Caco-2 (cell line): Measurements from ENCODE around the gene EVA1A. TPM values are rescaled to one million over a fixed set of nuclear protein-coding genes. Genes with fewer than 3 reads are reported as not detected.

Experiments
- BruUV-seq: library from RNA; stranded (reverse); fragments of 400-500 nt; replicated peaks from 2 replicates; lab custom pipeline; 2021; lab: Mats Ljungman, UMichigan
- CTCF ChIA-PET: fragments of 300-600 bp; sonication (Branson Sonifier 250); formaldehyde crosslinking; loops from one replicate; lab custom pipeline; 2022; ENCODE audit warnings: antibody characterized with exemption; lab: Charles Lee
- POLR2A ChIA-PET: fragments of 300-600 bp; sonication (Branson Sonifier 250); formaldehyde crosslinking; loops from one replicate; lab custom pipeline; 2022; ENCODE audit warnings: antibody characterized with exemption; lab: Charles Lee
- DNase-seq, 2 experiments: peaks; one replicate each; pipeline versions ENCODE4 v3.0.0 to v3.0.0-alpha.2; 2020 to 2022
- H3K27me3 ChIP-seq: replicated peaks from 2 replicates; pipeline ENCODE4 v1.6.0; 2011; ENCODE audit warnings: low read length; ENCODE audit not compliant: control insufficient read depth, insufficient read depth
- H3K36me3 ChIP-seq: 2 replicates; pipeline ENCODE4 v1.5.1; 2011; ENCODE audit warnings: low read length; ENCODE audit not compliant: control insufficient read depth, insufficient read depth
- H3K4me1 ChIP-seq: fragments of 250-450 bp; sonication (Bioruptor Pico); 2 replicates; pipeline ENCODE4 v1.5.1; 2020; ENCODE audit warnings: mild to moderate bottlenecking
- H3K4me3 ChIP-seq: 2 replicates; pipeline ENCODE4 v1.5.1; 2011; ENCODE audit warnings: low read depth, mild to moderate bottlenecking, control low read depth, low read length
- H3K9me3 ChIP-seq: fragments of 250-450 bp; sonication (Bioruptor Pico); 2 replicates; pipeline ENCODE4 v1.5.1; 2020; ENCODE audit warnings: mild to moderate bottlenecking, moderate library complexity
- H3K27ac Mint-ChIP-seq: one replicate; pipeline ENCODE4 v1.8.0; 2022; ENCODE audit warnings: mixed read lengths; ENCODE audit not compliant: unreplicated experiment
- H3K27me3 Mint-ChIP-seq: one replicate; pipeline ENCODE4 v1.8.0; 2022; ENCODE audit warnings: mixed read lengths; ENCODE audit not compliant: insufficient read depth, unreplicated experiment
- H3K36me3 Mint-ChIP-seq: one replicate; pipeline ENCODE4 v1.8.0; 2022; ENCODE audit warnings: mild to moderate bottlenecking, mixed read lengths; ENCODE audit not compliant: insufficient read depth, unreplicated experiment
- H3K4me1 Mint-ChIP-seq: one replicate; pipeline ENCODE4 v1.8.0; 2022; ENCODE audit warnings: low read depth, mixed read lengths; ENCODE audit not compliant: unreplicated experiment
- H3K4me3 Mint-ChIP-seq: one replicate; pipeline ENCODE4 v1.8.0; 2022; ENCODE audit warnings: mild to moderate bottlenecking, moderate library complexity, mixed read lengths; ENCODE audit not compliant: unreplicated experiment
- H3K9me3 Mint-ChIP-seq: one replicate; pipeline ENCODE4 v1.8.0; 2022; ENCODE audit warnings: mixed read lengths; ENCODE audit not compliant: unreplicated experiment
- intact Hi-C: fragments of 100-400 bp; cut with micrococcal nuclease; formaldehyde crosslinking; loops from one replicate; pipeline ENCODE4 v1.10.0; 2022; ENCODE audit not compliant: unreplicated experiment
- total RNA-seq: library from RNA; stranded (reverse); gene quantifications from 2 replicates; pipeline ENCODE4 v1.2.3, GENCODE V29; 2022
- TF ChIP-seq, protein P1 (sequence below), 2 experiments: fragments of 200-600 bp in 1 of 2; IDR thresholded peaks; 1 replicate in 1 of 2; 2 replicates in 1 of 2; pipeline versions ENCODE4 v1.5.1 to v1.8.0; 2011 to 2022; ENCODE audit warnings: antibody characterized with exemption in 1 of 2, control low read depth in 1 of 2, inconsistent platforms in 1 of 2, low read depth in 1 of 2, low read length in 1 of 2, mild to moderate bottlenecking in 1 of 2, moderate library complexity in 1 of 2; ENCODE audit not compliant: insufficient read depth in 1 of 2, severe bottlenecking in 1 of 2, unreplicated experiment in 1 of 2

EVA1A gene
- total RNA-seq, 1 experiment from 2014 or later, result 0.25 TPM

DNA sequence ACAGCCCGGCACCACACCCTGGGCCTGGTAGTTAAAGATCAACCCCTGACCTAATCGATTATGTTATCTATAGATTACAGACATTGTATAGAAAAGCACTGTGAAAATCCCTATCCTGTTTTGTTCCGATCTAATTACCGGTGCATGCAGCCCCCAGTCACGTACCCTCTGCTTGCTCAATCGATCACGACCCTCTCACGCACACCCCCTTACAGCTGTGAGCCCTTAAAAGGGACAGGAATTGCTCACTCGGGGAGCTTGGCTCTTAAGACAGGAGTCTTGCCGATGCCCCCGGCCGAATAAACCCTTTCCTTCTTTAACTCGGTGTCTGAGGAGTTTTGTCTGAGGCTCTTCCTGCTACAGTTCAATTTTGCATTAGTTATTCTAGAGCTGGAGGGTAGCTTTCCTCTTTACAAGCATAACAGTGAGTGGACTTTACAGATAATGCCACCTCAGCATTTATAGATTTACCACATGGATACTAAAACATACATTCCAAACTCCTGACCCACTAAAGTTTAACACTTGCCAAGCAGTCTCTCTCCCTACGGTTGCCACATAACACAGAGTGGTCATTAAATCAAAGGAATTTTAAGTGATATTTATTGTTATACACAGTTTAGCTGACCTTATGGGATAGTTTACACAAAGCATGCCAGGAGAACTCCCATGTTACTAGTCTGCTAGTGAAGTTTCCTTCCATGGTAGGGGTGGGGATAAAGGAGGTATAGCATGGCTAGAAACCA, 101.0 kb downstream of the EVA1A start:
- Histone ChIP-seq H3K4me1 (no peaks in the 10 kb centered on the region), H3K27me3 (no peaks in the 10 kb centered on the region), H3K36me3 (no peaks in the 10 kb centered on the region), H3K9me3 (no peaks in the 10 kb centered on the region), H3K4me3 (no peak overlapping the region)
- POLR2A ChIA-PET, result no interaction called here
- Mint-ChIP-seq H3K4me1 (no peaks in the 10 kb centered on the region), H3K27ac (no peak overlapping the region), H3K27me3 (peaks cover 16% of the 10 kb centered on the region), H3K36me3 (no peaks in the 10 kb centered on the region), H3K4me3 (no peak overlapping the region), H3K9me3 (no peaks in the 10 kb centered on the region)
- no peak for DNase-seq
- intact Hi-C loops, result loop anchor here (5.0 kb wide), 1 partner anchor 103 kb away; the partner anchor contains the start of gene EVA1A
- CTCF ChIA-PET, result interaction anchor here (1.0 to 1.1 kb wide), 2 partner anchors 145 to 168 kb away, joined by 3 read pairs; no protein-coding TSS in a partner anchor
- no TSS peak for BruUV-seq
- TF ChIP-seq, protein P1, sequence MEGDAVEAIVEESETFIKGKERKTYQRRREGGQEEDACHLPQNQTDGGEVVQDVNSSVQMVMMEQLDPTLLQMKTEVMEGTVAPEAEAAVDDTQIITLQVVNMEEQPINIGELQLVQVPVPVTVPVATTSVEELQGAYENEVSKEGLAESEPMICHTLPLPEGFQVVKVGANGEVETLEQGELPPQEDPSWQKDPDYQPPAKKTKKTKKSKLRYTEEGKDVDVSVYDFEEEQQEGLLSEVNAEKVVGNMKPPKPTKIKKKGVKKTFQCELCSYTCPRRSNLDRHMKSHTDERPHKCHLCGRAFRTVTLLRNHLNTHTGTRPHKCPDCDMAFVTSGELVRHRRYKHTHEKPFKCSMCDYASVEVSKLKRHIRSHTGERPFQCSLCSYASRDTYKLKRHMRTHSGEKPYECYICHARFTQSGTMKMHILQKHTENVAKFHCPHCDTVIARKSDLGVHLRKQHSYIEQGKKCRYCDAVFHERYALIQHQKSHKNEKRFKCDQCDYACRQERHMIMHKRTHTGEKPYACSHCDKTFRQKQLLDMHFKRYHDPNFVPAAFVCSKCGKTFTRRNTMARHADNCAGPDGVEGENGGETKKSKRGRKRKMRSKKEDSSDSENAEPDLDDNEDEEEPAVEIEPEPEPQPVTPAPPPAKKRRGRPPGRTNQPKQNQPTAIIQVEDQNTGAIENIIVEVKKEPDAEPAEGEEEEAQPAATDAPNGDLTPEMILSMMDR (IDR thresholded peaks at IDR 0.05; ENCODE audit: insufficient read depth in 1 of 2, low read depth in 1 of 2, low read length in 1 of 2, severe bottlenecking in 1 of 2, unreplicated experiment in 1 of 2), result no peak

DNA sequence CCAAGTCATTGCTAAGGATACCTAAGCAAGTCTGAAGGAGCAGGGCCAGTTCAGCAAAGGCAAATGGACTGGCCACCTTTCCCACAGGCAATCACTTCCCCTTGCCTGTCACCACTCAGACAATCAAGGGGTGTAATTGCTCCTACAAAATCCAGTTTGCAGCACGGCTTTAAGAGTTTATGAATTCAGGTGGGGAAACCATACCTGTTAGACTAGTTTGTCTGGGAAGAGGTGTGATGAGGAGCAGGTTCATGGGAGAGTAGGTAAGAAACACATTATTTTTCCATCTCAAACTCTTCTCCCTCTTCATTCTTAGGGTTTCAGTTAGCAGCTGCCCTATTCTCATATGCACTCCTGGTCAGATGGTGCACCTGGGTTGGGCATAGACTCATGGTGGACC, 102.5 kb downstream of the EVA1A start:
- Histone ChIP-seq H3K4me1 (no peaks in the 10 kb centered on the region), H3K27me3 (no peaks in the 10 kb centered on the region), H3K36me3 (no peaks in the 10 kb centered on the region), H3K9me3 (no peaks in the 10 kb centered on the region), H3K4me3 (no peak overlapping the region)
- Mint-ChIP-seq H3K4me1 (no peaks in the 10 kb centered on the region), H3K36me3 (no peaks in the 10 kb centered on the region), H3K27ac (no peak overlapping the region), H3K9me3 (no peaks in the 10 kb centered on the region), H3K4me3 (no peak overlapping the region), H3K27me3 (peaks cover 10% of the 10 kb centered on the region)
- CTCF ChIA-PET, result no interaction called here
- TF ChIP-seq, protein P1 (IDR thresholded peaks at IDR 0.05; ENCODE audit: insufficient read depth in 1 of 2, low read depth in 1 of 2, low read length in 1 of 2, severe bottlenecking in 1 of 2, unreplicated experiment in 1 of 2), result no peak
- BruUV-seq, result no TSS peak
- no peak for DNase-seq
- POLR2A ChIA-PET, result interaction anchor here (0.6 kb wide), 1 partner anchor 573 kb away, joined by 3 read pairs; no protein-coding TSS in a partner anchor
- intact Hi-C loops, result no loop called here

DNA sequence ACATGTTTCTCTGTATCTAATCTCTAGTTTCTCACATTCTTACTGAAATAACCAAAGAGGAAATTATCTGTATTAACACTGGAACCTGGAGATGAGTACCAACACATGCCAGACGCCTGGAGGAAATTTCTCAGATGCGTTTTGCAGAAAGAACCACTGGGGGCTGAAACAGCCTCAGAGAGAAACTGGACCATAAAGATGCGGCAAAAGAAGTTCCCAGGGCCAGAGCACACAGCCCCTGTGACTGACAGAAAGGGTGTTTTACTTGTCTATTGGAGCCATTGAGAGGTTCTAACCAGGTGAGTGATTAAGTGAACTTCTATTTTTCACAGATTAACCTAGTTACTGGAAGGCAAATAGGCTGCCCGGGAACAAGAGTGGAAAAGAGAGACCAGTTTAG, 103.9 kb downstream of the EVA1A start:
- H3K4me1 ChIP-seq, result no peaks in the 10 kb centered on the region
- no peaks in the 10 kb centered on the region for H3K36me3 ChIP-seq
- Mint-ChIP-seq H3K9me3 (no peaks in the 10 kb centered on the region), H3K27me3 (peaks cover 5% of the 10 kb centered on the region), H3K36me3 (no peaks in the 10 kb centered on the region), H3K4me1 (no peaks in the 10 kb centered on the region), H3K4me3 (no peak overlapping the region), H3K27ac (no peak overlapping the region)
- intact Hi-C loops, result no loop called here
- ChIA-PET CTCF (no interaction called here), POLR2A (no interaction called here)
- BruUV-seq, result no TSS peak
- no peak overlapping the region for H3K4me3 ChIP-seq
- TF ChIP-seq, protein P1 (IDR thresholded peaks at IDR 0.05; ENCODE audit: insufficient read depth in 1 of 2, low read depth in 1 of 2, low read length in 1 of 2, severe bottlenecking in 1 of 2, unreplicated experiment in 1 of 2), result no peak
- H3K9me3 ChIP-seq, result no peaks in the 10 kb centered on the region
- no peaks in the 10 kb centered on the region for H3K27me3 ChIP-seq
- no peak for DNase-seq
